ENCODE data around the gene DGKE.

DGKE gene

DNA sequence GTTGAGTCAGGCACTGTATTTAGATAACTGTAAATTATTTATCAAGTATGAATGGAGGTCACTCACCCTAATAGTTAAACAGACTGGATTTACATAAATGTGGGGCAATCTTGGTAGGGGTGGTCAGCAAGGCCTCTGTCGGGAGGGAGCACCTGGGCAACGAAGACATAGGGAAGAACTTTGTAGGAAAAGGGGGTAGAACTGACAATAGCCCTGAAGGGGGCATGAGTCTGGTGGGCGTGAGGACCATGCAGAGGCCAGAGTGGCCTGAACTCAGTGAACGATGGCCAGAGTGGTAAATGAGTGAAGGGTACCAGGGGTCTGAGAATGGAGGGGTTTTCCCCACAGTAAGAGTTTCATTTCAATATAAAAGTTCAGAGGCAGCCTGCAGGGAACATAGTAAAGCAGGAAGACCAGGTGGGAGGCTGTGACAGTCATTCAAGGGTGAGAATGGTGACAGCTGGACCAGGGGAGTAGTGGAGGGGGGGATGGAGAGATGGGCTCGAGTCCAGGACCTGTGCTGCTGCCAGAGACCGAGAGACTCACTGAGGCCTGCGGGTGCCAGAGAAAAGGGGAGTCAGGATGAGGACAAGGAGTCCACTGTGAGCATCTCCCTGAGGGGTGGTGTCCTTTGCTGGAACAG is 3.1 kb upstream of the DGKE start:
- TF ChIP-seq, protein P1, sequence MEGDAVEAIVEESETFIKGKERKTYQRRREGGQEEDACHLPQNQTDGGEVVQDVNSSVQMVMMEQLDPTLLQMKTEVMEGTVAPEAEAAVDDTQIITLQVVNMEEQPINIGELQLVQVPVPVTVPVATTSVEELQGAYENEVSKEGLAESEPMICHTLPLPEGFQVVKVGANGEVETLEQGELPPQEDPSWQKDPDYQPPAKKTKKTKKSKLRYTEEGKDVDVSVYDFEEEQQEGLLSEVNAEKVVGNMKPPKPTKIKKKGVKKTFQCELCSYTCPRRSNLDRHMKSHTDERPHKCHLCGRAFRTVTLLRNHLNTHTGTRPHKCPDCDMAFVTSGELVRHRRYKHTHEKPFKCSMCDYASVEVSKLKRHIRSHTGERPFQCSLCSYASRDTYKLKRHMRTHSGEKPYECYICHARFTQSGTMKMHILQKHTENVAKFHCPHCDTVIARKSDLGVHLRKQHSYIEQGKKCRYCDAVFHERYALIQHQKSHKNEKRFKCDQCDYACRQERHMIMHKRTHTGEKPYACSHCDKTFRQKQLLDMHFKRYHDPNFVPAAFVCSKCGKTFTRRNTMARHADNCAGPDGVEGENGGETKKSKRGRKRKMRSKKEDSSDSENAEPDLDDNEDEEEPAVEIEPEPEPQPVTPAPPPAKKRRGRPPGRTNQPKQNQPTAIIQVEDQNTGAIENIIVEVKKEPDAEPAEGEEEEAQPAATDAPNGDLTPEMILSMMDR (conservative IDR thresholded peaks at IDR 0.05; ENCODE audit: control insufficient read depth, insufficient read depth, low read depth, low read length), result no peak
- no peak overlapping the region for H3K4me3 ChIP-seq (ENCODE audit: control insufficient read depth, low read depth, low read length)

GRCh38 chr17:56831369-56832095 is 2.4 kb upstream of the DGKE start:
- TF ChIP-seq, protein P1 (conservative IDR thresholded peaks at IDR 0.05; ENCODE audit: control insufficient read depth, insufficient read depth, low read depth, low read length), result no peak
- no peak for DNase-seq (ENCODE audit: low read depth)
- no peak overlapping the region for H3K4me3 ChIP-seq (ENCODE audit: control insufficient read depth, low read depth, low read length)

More for the DNA sequence above, 3.1 kb upstream of the DGKE start:
- no peak for DNase-seq (ENCODE audit: low read depth)

GRCh38 chr17:56832446-56832845 is 1.5 kb upstream of the DGKE start:
- DNase-seq (ENCODE audit: low read depth), result no peak

DNA sequence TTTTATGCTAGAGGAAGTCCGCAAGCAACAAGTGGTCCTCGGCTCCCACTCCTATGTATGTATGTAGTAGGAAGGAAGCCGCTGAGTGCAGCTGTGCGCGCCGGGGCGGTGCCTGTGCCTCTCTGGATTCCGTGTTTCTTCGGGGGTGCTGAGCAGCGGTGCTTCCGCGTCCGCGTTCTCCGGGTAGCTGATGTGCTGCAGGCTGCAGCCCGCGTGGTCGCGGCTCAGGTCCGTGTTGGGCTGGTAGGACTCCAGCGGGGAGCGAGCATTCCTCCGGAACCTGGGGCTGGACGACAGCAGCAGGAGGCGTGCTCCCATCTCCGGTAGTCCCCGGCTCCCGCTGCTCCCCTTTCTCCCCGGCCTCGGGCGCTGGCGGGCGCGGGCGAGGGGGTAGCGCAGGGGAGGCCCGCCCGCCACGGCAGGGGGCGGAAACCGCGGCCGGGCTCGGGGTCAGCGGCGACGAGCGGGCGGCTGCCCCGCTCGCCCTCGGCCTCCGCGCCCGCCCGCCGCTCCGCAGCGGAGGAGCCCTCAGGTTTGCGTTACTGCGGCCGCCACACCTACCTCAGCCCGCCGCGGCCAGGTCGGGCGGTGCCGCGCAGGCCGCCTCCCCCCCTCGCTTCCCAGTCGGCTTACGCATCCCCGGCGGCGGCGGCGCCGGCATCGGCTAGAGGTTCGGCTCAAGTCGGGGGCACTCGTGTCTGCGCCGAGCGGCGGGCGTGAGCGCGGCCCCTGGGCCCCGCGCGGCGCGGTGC is 718 bp upstream of the DGKE start:
- peak; percentile 49 for DNase-seq (ENCODE audit: low read depth)
- H3K4me3 ChIP-seq (ENCODE audit: control insufficient read depth, low read depth, low read length), result peak overlapping the region; percentile 74
- TF ChIP-seq, protein P1 (conservative IDR thresholded peaks at IDR 0.05; ENCODE audit: control insufficient read depth, insufficient read depth, low read depth, low read length), result no peak

More at GRCh38 chr17:56832446-56832845, 1.5 kb upstream of the DGKE start:
- peak overlapping the region; percentile 74 for H3K4me3 ChIP-seq (ENCODE audit: control insufficient read depth, low read depth, low read length)
- TF ChIP-seq, protein P1 (conservative IDR thresholded peaks at IDR 0.05; ENCODE audit: control insufficient read depth, insufficient read depth, low read depth, low read length), result no peak

DNA sequence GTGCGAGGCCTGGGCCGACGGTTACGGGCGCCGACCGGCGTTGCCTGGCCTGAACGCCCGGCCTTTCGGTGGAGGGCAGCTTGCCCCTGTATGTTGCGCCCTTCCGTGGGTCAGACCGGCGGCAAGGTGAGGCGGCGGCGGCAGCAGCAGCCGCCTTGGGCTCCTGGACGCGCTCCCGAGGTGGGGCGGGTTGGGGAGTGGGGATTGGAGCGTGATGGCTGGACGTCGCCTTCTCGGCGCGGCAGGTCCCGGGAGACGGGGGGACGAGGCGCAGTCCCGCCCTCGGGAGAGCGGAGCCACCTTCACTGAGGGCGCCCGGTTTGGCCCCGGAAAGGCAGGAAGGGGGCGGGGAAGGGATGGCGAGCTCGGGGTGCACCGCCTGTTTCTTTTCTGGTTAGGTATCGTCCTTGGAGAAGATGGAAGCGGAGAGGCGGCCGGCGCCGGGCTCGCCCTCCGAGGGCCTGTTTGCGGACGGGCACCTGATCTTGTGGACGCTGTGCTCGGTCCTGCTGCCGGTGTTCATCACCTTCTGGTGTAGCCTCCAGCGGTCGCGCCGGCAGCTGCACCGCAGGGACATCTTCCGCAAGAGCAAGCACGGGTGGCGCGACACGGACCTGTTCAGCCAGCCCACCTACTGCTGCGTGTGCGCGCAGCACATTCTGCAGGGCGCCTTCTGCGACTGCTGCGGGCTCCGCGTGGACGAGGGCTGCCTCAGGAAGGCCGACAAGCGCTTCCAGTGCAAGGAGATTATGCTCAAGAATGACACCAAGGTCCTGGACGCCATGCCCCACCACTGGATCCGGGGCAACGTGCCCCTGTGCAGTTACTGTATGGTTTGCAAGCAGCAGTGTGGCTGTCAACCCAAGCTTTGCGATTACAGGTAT is 671 bp downstream of the DGKE start:
- peak overlapping the region; percentile 64 for H3K4me3 ChIP-seq (ENCODE audit: control insufficient read depth, low read depth, low read length)
- DNase-seq (ENCODE audit: low read depth), result no peak

More for the DNA sequence above, 671 bp downstream of the DGKE start:
- TF ChIP-seq, protein P1 (conservative IDR thresholded peaks at IDR 0.05; ENCODE audit: control insufficient read depth, insufficient read depth, low read depth, low read length), result no peak

Measured in fibroblast of mammary gland (primary cell).